Suppressor macrophage treated with lipopolysaccharide for 4 hours (primary cell): ENCODE data around the gene GPC6.

Experiments used
- DNase-seq: peaks from one replicate; pipeline ENCODE4 v3.0.0-alpha.2; 2020

Gene GPC6

GRCh38 chr13:94344126-94344818, 1117.7 kb downstream of the GPC6 start:
- no peak for DNase-seq

- DNase-seq: no peak
Observed at GRCh38 chr13:94345374-94346195, 1119.0 kb downstream of the GPC6 start.

GRCh38 chr13:94346261-94347019, 1119.8 kb downstream of the GPC6 start:
- no peak for DNase-seq

GRCh38 chr13:94351292-94351990, 1124.8 kb downstream of the GPC6 start:
- DNase-seq: peak; percentile 46

- no peak for DNase-seq
Observed at GRCh38 chr13:94352057-94352456, 1125.5 kb downstream of the GPC6 start.

GRCh38 chr13:94353167-94353710, 1126.6 kb downstream of the GPC6 start:
- no peak for DNase-seq

- DNase-seq: no peak
Observed at GRCh38 chr13:94359875-94360274, 1133.3 kb downstream of the GPC6 start.

- DNase-seq: peak; percentile 84
Observed at GRCh38 chr13:94362411-94362909, 1135.9 kb downstream of the GPC6 start.

- no peak for DNase-seq
Observed at GRCh38 chr13:94366677-94367076, 1140.1 kb downstream of the GPC6 start.

- DNase-seq: no peak
Observed at GRCh38 chr13:94369972-94370436, 1143.4 kb downstream of the GPC6 start.

GRCh38 chr13:94371855-94372254, 1145.2 kb downstream of the GPC6 start:
- no peak for DNase-seq

GRCh38 chr13:94382517-94382916, 1155.9 kb downstream of the GPC6 start:
- no peak for DNase-seq

GRCh38 chr13:94382960-94383359, 1156.4 kb downstream of the GPC6 start:
- DNase-seq: no peak

GRCh38 chr13:94384231-94384905, 1157.8 kb downstream of the GPC6 start:
- no peak for DNase-seq

- DNase-seq: no peak
Observed at GRCh38 chr13:94387047-94387446, 1160.4 kb downstream of the GPC6 start.

GRCh38 chr13:94389604-94390351, 1163.2 kb downstream of the GPC6 start:
- DNase-seq: no peak

GRCh38 chr13:94390881-94391280, 1164.3 kb downstream of the GPC6 start:
- DNase-seq: no peak

- DNase-seq: no peak
Observed at GRCh38 chr13:94394723-94395122, 1168.1 kb downstream of the GPC6 start.

GRCh38 chr13:94395860-94396259, 1169.3 kb downstream of the GPC6 start:
- DNase-seq: no peak

GRCh38 chr13:94399812-94400211, 1173.2 kb downstream of the GPC6 start:
- DNase-seq: no peak

GRCh38 chr13:94400874-94401273, 1174.3 kb downstream of the GPC6 start:
- no peak for DNase-seq
